GM19468 (cell line): ENCODE data around the gene SLC25A46.
"Not testable (repeated sequence)": the region's sequence is repeated elsewhere in the genome, so short reads cannot be mapped to it uniquely, and the experiment has no call there.

Experiments used
- ATAC-seq: cut with Tn5 transposase; IDR thresholded peaks from one replicate; pipeline ENCODE4 v1.9.1; 2021; ENCODE audit warnings: mild to moderate bottlenecking, moderate library complexity, moderate number of reproducible peaks; ENCODE audit not compliant: unreplicated experiment; ENCODE audit errors: extremely low read depth

Gene SLC25A46

GRCh38 chr5:110738812-110739651, at the start of gene SLC25A46:
SLC25A46 (plus strand) TSS chr5:110739007; CDS start chr5:110739120, 113 bp downstream.
- peak; percentile 96 for ATAC-seq

- not testable (repeated sequence) for ATAC-seq
These were observed 48.2 kb upstream of the SLC25A46 start for GRCh38 chr5:110690587-110690986.

- not testable (repeated sequence) for ATAC-seq
These were observed 46.1 kb upstream of the SLC25A46 start for GRCh38 chr5:110692669-110693068.

GRCh38 chr5:110702300-110702699, 36.5 kb upstream of the SLC25A46 start:
- no peak for ATAC-seq

- ATAC-seq = no peak
These were observed 36.1 kb upstream of the SLC25A46 start for GRCh38 chr5:110702704-110703103.

- no peak for ATAC-seq
These were observed 35.3 kb upstream of the SLC25A46 start for GRCh38 chr5:110703481-110703880.

- ATAC-seq = no peak
These were observed 33.5 kb upstream of the SLC25A46 start for GRCh38 chr5:110705349-110705748.

- ATAC-seq = no peak
These were observed 31.5 kb upstream of the SLC25A46 start for GRCh38 chr5:110707260-110707844.

- ATAC-seq = peak; percentile 87
These were observed 22.3 kb upstream of the SLC25A46 start for GRCh38 chr5:110716247-110717245.

GRCh38 chr5:110718311-110718710, 20.5 kb upstream of the SLC25A46 start:
- ATAC-seq = no peak

GRCh38 chr5:110726249-110727024, 12.4 kb upstream of the SLC25A46 start, which contains the start of gene TMEM232:
TMEM232 (minus strand) TSS chr5:110726671; CDS start chr5:110667352, 59,319 bp downstream.
- ATAC-seq = peak; percentile 97

- peak; percentile 6 for ATAC-seq
These were observed 11.8 kb upstream of the SLC25A46 start for GRCh38 chr5:110727025-110727314.

- not testable (repeated sequence) for ATAC-seq
These were observed 7.3 kb upstream of the SLC25A46 start for GRCh38 chr5:110731499-110731898.

- no peak for ATAC-seq
These were observed 4.7 kb upstream of the SLC25A46 start for GRCh38 chr5:110734101-110734500.

GRCh38 chr5:110735556-110735955, 3.3 kb upstream of the SLC25A46 start:
- ATAC-seq = no peak

- no peak for ATAC-seq
These were observed 2.1 kb upstream of the SLC25A46 start for GRCh38 chr5:110736753-110737152.

GRCh38 chr5:110738503-110738811, 350 bp upstream of the SLC25A46 start:
- peak; percentile 48 for ATAC-seq

- peak; percentile 97 for ATAC-seq
These were observed 13.3 kb downstream of the SLC25A46 start for GRCh38 chr5:110751902-110752762.

- ATAC-seq = no peak
These were observed 14.1 kb downstream of the SLC25A46 start for GRCh38 chr5:110752953-110753352.
